Measurements from ENCODE around the gene CECR2.

GRCh38 chr22:17596226-17596625 is 227.0 kb downstream of the CECR2 start:
- TF ChIP-seq LARP7 (IDR thresholded peaks at IDR 0.05), result no peak
- TF ChIP-seq YBX1 (IDR thresholded peaks at IDR 0.05), result no peak
- no peak for TF ChIP-seq NFYB (IDR thresholded peaks at IDR 0.05; ENCODE audit: insufficient read depth, low read depth, low read length)
- no peak for TF ChIP-seq POLR2A (IDR thresholded peaks at IDR 0.05; ENCODE audit: low read depth, low read length)
- no peak for TF ChIP-seq HCFC1 (IDR thresholded peaks at IDR 0.05; ENCODE audit: low read length)
